ENCODE measurements around the gene JPH3. TPM values are rescaled to one million over a fixed set of nuclear protein-coding genes. Genes with fewer than 3 reads are reported as not detected.

JPH3 gene
- total RNA-seq, 1 experiment from 2014 or later = not detected

DNA sequence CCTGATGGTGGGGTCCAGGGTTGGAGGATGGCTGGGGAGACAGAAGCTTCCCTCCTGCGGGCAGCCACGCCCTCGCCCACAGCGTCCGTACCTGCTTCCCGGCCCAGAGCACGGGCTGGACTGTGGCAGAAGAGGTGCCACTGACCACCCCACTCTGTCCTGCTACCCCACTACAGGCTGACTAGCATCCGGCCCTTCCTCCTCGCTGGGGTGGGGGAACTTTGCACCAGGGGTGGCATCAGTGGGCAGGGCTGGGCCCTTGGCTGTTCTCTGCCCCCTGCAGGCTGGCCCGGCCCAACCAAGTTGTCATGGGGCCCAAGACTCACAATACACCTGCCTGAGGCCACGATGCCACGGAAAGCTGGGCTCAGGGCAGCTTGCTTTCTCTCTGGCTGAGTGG lies 90.4 kb downstream of the JPH3 start:
- H2AFZ ChIP-seq = no peak overlapping the region
- no peak for TF ChIP-seq EZH2 (IDR thresholded peaks at IDR 0.05; ENCODE audit: low read depth)
- TF ChIP-seq, protein P1, sequence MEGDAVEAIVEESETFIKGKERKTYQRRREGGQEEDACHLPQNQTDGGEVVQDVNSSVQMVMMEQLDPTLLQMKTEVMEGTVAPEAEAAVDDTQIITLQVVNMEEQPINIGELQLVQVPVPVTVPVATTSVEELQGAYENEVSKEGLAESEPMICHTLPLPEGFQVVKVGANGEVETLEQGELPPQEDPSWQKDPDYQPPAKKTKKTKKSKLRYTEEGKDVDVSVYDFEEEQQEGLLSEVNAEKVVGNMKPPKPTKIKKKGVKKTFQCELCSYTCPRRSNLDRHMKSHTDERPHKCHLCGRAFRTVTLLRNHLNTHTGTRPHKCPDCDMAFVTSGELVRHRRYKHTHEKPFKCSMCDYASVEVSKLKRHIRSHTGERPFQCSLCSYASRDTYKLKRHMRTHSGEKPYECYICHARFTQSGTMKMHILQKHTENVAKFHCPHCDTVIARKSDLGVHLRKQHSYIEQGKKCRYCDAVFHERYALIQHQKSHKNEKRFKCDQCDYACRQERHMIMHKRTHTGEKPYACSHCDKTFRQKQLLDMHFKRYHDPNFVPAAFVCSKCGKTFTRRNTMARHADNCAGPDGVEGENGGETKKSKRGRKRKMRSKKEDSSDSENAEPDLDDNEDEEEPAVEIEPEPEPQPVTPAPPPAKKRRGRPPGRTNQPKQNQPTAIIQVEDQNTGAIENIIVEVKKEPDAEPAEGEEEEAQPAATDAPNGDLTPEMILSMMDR (conservative IDR thresholded peaks at IDR 0.05) = no peak
- H3K79me2 ChIP-seq (ENCODE audit: low read depth) = no peaks in the 10 kb centered on the region
- H3K4me2 ChIP-seq = no peak overlapping the region
- DNase-seq = no peak
- no TSS peak for BruUV-seq (replicated peaks)
- no peak overlapping the region for H3K27ac ChIP-seq
- H3K27me3 ChIP-seq (ENCODE audit: insufficient read depth, low read depth) = peaks cover 26% of the 10 kb centered on the region
- no peaks in the 10 kb centered on the region; the same call in 1 of the 2 replicates for H3K36me3 ChIP-seq (ENCODE audit: low read depth)
- H3K4me3 ChIP-seq = no peak overlapping the region
- no peaks in the 10 kb centered on the region for H3K9me3 ChIP-seq (ENCODE audit: insufficient read depth, low read depth)
- CTCF ChIA-PET = interaction anchor here (0.6 kb wide), 1 partner anchor 70 kb away, joined by 3 read pairs; no protein-coding TSS in a partner anchor
- intact Hi-C loops (cut with micrococcal nuclease; ENCODE audit: unreplicated experiment) = no loop called here
- no peaks in the 10 kb centered on the region for H3K9me2 ChIP-seq (ENCODE audit: insufficient read depth)
- peaks cover 21% of the 10 kb centered on the region for H4K20me1 ChIP-seq (ENCODE audit: insufficient read depth)
- H3F3A ChIP-seq (ENCODE audit: insufficient read depth, low read depth) = no peaks in the 10 kb centered on the region
- no peaks in the 10 kb centered on the region for H3K4me1 ChIP-seq (replicated peaks; ENCODE audit: insufficient read depth)
- POLR2A ChIA-PET (ENCODE audit: unreplicated experiment) = no interaction called here

DNA sequence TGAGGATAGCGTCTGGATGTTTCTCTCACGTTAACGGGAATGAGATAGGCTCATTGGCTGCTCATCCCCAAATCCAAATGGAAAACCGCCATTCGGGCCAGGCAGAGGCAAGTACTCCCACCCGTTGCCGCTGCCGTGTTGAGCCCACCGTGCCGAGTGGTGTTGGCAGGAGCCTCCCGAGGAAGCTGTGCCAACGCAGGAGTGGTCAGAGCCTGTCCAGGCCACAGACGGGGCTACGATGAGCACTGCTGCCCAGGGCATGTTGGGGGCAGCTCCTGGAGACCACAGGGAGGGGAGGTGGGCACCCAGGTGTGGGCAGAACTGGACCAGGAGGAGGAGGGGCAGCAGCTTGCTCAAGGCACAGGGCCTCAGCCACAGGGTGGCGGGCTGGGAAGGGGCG lies 91.5 kb downstream of the JPH3 start:
- Histone ChIP-seq H3K4me1 (replicated peaks; ENCODE audit: insufficient read depth) (no peaks in the 10 kb centered on the region), H3K9me2 (ENCODE audit: insufficient read depth) (no peaks in the 10 kb centered on the region), H3F3A (ENCODE audit: insufficient read depth, low read depth) (no peaks in the 10 kb centered on the region), H3K79me2 (ENCODE audit: low read depth) (no peaks in the 10 kb centered on the region), H3K27ac (no peak overlapping the region), H3K27me3 (ENCODE audit: insufficient read depth, low read depth) (peaks cover 16% of the 10 kb centered on the region), H3K36me3 (ENCODE audit: low read depth) (no peaks in the 10 kb centered on the region; the same call in 1 of the 2 replicates), H3K4me2 (no peak overlapping the region), H3K4me3 (no peak overlapping the region), H3K9me3 (ENCODE audit: insufficient read depth, low read depth) (no peaks in the 10 kb centered on the region), H2AFZ (no peak overlapping the region), H4K20me1 (ENCODE audit: insufficient read depth) (peaks cover 21% of the 10 kb centered on the region)
- BruUV-seq (replicated peaks) = no TSS peak
- no peak for DNase-seq
- intact Hi-C loops (cut with micrococcal nuclease; ENCODE audit: unreplicated experiment) = no loop called here
- TF ChIP-seq, protein P1 (conservative IDR thresholded peaks at IDR 0.05) = no peak
- no peak for TF ChIP-seq EZH2 (IDR thresholded peaks at IDR 0.05; ENCODE audit: low read depth)
- POLR2A ChIA-PET (ENCODE audit: unreplicated experiment) = no interaction called here
- CTCF ChIA-PET = no interaction called here

DNA sequence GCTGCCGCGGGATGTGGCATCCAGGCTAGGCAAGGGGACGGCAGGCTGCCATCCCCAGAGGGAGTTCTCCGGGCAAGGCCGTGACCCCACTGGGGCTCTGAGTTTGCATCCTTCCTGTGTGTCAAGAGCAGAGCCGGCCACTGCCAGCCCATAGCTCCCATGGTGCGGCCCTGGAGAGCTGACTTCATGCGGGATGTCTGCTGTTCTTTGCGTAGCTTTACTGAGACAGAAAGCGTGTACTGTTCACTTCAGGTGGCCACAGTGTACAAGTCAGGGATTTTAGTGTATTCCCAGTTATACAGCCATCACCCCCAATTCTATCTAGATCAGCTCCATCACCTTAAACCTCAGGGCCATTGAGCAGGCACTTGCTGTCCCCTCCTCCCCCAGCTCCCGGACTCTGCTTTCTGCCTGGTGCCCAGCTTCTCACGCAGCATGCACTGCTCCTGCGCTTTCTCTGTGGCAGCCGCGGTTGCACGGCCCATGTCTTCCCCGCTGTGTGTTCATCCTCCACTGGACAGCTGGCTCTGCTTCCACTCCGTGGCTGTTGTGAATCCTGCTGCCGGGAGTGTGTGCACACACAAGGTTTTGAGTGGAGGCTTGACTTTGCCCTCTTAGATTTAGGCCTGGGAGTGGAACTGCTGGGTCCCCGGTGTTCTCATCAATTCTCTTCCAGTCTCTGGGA lies 92.3 kb downstream of the JPH3 start:
- H3K9me3 ChIP-seq (ENCODE audit: insufficient read depth, low read depth) = no peaks in the 10 kb centered on the region
- no peaks in the 10 kb centered on the region; the same call in 1 of the 2 replicates for H3K36me3 ChIP-seq (ENCODE audit: low read depth)
- no peaks in the 10 kb centered on the region for H3K79me2 ChIP-seq (ENCODE audit: low read depth)
- no TSS peak for BruUV-seq (replicated peaks)
- peaks cover 21% of the 10 kb centered on the region for H4K20me1 ChIP-seq (ENCODE audit: insufficient read depth)
- CTCF ChIA-PET = no interaction called here
- no peaks in the 10 kb centered on the region for H3F3A ChIP-seq (ENCODE audit: insufficient read depth, low read depth)
- TF ChIP-seq, protein P1 (conservative IDR thresholded peaks at IDR 0.05) = no peak
- TF ChIP-seq EZH2 (IDR thresholded peaks at IDR 0.05; ENCODE audit: low read depth) = no peak
- peaks cover 10% of the 10 kb centered on the region; the same call in 1 of the 2 replicates for H3K27me3 ChIP-seq (ENCODE audit: insufficient read depth, low read depth)
- DNase-seq = no peak
- POLR2A ChIA-PET (ENCODE audit: unreplicated experiment) = no interaction called here
- H2AFZ ChIP-seq = no peak overlapping the region
- no peaks in the 10 kb centered on the region for H3K9me2 ChIP-seq (ENCODE audit: insufficient read depth)
- H3K4me2 ChIP-seq = no peak overlapping the region
- H3K4me3 ChIP-seq = no peak overlapping the region
- intact Hi-C loops (cut with micrococcal nuclease; ENCODE audit: unreplicated experiment) = no loop called here
- H3K4me1 ChIP-seq (replicated peaks; ENCODE audit: insufficient read depth) = no peaks in the 10 kb centered on the region
- H3K27ac ChIP-seq = no peak overlapping the region
